ENCODE measurements around the gene ZNF579. TPM values are rescaled to one million over a fixed set of nuclear protein-coding genes. Genes with fewer than 3 reads are reported as not detected.
A peak's percentile ranks its signal among the peaks of the same experiment; 100 is the strongest.

ZNF579 gene
- total and polyA plus RNA-seq, 2 of the 13 experiments (the other 11 are each of a cell fraction or from before 2014, with no cell fraction given) = 2.1 to 2.9 TPM

DNA sequence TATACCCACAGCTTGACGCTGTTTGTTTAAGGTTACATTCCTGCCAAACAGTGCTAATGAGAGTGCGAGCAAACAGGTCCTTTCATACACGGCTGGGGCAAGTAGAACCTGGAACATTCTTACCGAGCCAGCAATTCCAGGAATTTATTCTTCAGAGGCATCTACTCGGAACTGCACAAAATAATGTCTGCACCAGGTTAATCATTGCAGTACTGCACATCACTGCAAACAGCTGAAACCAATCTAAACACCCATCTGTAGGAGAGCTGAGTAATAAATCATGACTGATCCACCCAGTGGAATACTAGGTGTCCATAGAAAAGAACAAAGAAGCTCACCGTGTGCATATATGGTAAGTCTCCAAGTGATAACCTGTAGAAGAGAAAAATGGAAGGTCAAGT is 1.2 kb upstream of the ZNF579 start:
- H3K79me2 ChIP-seq (ENCODE audit: insufficient read depth, low read length) = peaks cover 9% of the 10 kb centered on the region
- H3K9ac ChIP-seq (ENCODE audit: insufficient read depth, low read depth, low read length) = no peak overlapping the region
- 0 out of 5 replicates have a peak, but pooled peaks cover 0 to 7% of the 10 kb centered on the region in 2 experiments for H3K36me3 ChIP-seq (replicated peaks in 1 of 2; ENCODE audit: control insufficient read depth in 1 of 2, insufficient read depth in 2 of 2, low read length in 2 of 2)
- no TSS peak for BruUV-seq (replicated peaks)
- H3K27ac ChIP-seq (ENCODE audit: extremely low read length, insufficient read depth, low read length) = peak overlapping the region; percentile 79
- no peaks in the 10 kb centered on the region for H4K20me1 ChIP-seq (ENCODE audit: insufficient read depth, low read length)
- H3K27me3 ChIP-seq (ENCODE audit: control insufficient read depth in 1 of 2, insufficient read depth in 2 of 2, low read length in 2 of 2) = no peaks in the 10 kb centered on the region; a peak in 1 of 5 replicates
- CTCF ChIA-PET (ENCODE audit: low intra/inter-chr PET ratio, low total read pairs) = interaction anchor here (1.1 kb wide), 1 partner anchor 65 kb away, joined by 3 read pairs; no protein-coding TSS in a partner anchor
- POLR2A ChIA-PET = interaction anchor here (0.7 to 2.6 kb wide), 6 partner anchors 17 to 120 kb away, joined by 3 to 45 read pairs (median 4); partner anchors contain the start of genes FIZ1, ISOC2, ZNF524 and ZNF628
- H2AFZ ChIP-seq (ENCODE audit: low read length) = no peak overlapping the region
- peaks cover 48% of the 10 kb centered on the region for H3K4me1 ChIP-seq (ENCODE audit: insufficient read depth, low read length)
- H3K4me3 ChIP-seq (replicated peaks in 1 of 3; ENCODE audit: insufficient read depth in 1 of 3, low read depth in 2 of 3, low read length in 3 of 3) = peak overlapping the region in 2 of 3 experiments; percentile 88 to 97; a peak in 3 of 6 replicates
- in situ Hi-C loops (cut with HindIII; ENCODE audit: extremely low pct_ligation_motif_present, low pct_unique_long_range_greater_than_20kb) = no loop called here
- intact Hi-C loops (cut with micrococcal nuclease; ENCODE audit: unreplicated experiment) = loop anchor here (2.0 to 10.0 kb wide), 4 partner anchors 17 to 67 kb away; partner anchors contain the start of gene FIZ1
- FAIRE-seq = peak; percentile 86
- ATAC-seq = peak; percentile 63
- WGBS (ENCODE audit: low lambda C conversion rate) = 0% methylated on average over 5 of the region's 6 CpGs
- peak overlapping the region; percentile 93 for H3K4me2 ChIP-seq (ENCODE audit: low read depth, low read length)
- no peaks in the 10 kb centered on the region for H3K9me3 ChIP-seq (ENCODE audit: low read length)
- DNase-seq (ENCODE audit: low spot score) = peak; percentile 92
- TF ChIP-seq ZNF101 (CRISPR knock-in tag; IDR thresholded peaks at IDR 0.05; ENCODE audit: borderline replicate concordance, low read depth) (no peak), ZNF644 (CRISPR knock-in tag; IDR thresholded peaks at IDR 0.05; ENCODE audit: low read depth) (0 out of 2 replicates have a peak, but pooled peaks have one; percentile 11), LCORL (IDR thresholded peaks at IDR 0.05) (no peak), LCORL (CRISPR knock-in tag; IDR thresholded peaks at IDR 0.05) (peak; percentile 54; the same call in 1 of the 2 replicates), MAF1 (CRISPR knock-in tag; IDR thresholded peaks at IDR 0.05; ENCODE audit: borderline replicate concordance) (no peak), ZNF253 (CRISPR knock-in tag; IDR thresholded peaks at IDR 0.05; ENCODE audit: borderline replicate concordance) (no peak), TRIM24 (CRISPR knock-in tag; IDR thresholded peaks at IDR 0.05) (no peak), ADNP (CRISPR knock-in tag; IDR thresholded peaks at IDR 0.05) (no peak), ZMAT3 (CRISPR knock-in tag; conservative IDR thresholded peaks at IDR 0.05) (no peak), HOXA3 (CRISPR knock-in tag; IDR thresholded peaks at IDR 0.05) (no peak), SOX5 (CRISPR knock-in tag; IDR thresholded peaks at IDR 0.05; ENCODE audit: borderline replicate concordance) (peak; percentile 45; the same call in 1 of the 2 replicates), TBX3 (IDR thresholded peaks at IDR 0.05; ENCODE audit: borderline replicate concordance) (peak; percentile 55; the same call in 1 of the 2 replicates), ZSCAN9 (CRISPR knock-in tag; IDR thresholded peaks at IDR 0.05; ENCODE audit: borderline replicate concordance) (0 out of 2 replicates have a peak, but pooled peaks have one; percentile 13), SP5 (CRISPR knock-in tag; IDR thresholded peaks at IDR 0.05; ENCODE audit: borderline replicate concordance, low read depth) (0 out of 2 replicates have a peak, but pooled peaks have one; percentile 22), HMG20B (CRISPR knock-in tag; conservative IDR thresholded peaks at IDR 0.05) (no peak), NKX3-1 (CRISPR knock-in tag; IDR thresholded peaks at IDR 0.05) (no peak), TEAD3 (CRISPR knock-in tag; optimal IDR thresholded peaks at IDR 0.05; ENCODE audit: borderline replicate concordance) (peak; percentile 78), PCBP2 (optimal IDR thresholded peaks at IDR 0.05; ENCODE audit: low read depth, low read length, poor library complexity, severe bottlenecking) (no peak), FOXA3 (CRISPR knock-in tag; IDR thresholded peaks at IDR 0.05) (0 out of 2 replicates have a peak, but pooled peaks have one; percentile 5), MTA3 (CRISPR knock-in tag; IDR thresholded peaks at IDR 0.05) (no peak)
- TF ChIP-seq, protein P1, sequence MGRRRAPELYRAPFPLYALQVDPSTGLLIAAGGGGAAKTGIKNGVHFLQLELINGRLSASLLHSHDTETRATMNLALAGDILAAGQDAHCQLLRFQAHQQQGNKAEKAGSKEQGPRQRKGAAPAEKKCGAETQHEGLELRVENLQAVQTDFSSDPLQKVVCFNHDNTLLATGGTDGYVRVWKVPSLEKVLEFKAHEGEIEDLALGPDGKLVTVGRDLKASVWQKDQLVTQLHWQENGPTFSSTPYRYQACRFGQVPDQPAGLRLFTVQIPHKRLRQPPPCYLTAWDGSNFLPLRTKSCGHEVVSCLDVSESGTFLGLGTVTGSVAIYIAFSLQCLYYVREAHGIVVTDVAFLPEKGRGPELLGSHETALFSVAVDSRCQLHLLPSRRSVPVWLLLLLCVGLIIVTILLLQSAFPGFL (CRISPR knock-in tag; IDR thresholded peaks at IDR 0.05) = no peak
- TF ChIP-seq, protein P2, sequence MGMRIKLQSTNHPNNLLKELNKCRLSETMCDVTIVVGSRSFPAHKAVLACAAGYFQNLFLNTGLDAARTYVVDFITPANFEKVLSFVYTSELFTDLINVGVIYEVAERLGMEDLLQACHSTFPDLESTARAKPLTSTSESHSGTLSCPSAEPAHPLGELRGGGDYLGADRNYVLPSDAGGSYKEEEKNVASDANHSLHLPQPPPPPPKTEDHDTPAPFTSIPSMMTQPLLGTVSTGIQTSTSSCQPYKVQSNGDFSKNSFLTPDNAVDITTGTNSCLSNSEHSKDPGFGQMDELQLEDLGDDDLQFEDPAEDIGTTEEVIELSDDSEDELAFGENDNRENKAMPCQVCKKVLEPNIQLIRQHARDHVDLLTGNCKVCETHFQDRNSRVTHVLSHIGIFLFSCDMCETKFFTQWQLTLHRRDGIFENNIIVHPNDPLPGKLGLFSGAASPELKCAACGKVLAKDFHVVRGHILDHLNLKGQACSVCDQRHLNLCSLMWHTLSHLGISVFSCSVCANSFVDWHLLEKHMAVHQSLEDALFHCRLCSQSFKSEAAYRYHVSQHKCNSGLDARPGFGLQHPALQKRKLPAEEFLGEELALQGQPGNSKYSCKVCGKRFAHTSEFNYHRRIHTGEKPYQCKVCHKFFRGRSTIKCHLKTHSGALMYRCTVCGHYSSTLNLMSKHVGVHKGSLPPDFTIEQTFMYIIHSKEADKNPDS (CRISPR knock-in tag; IDR thresholded peaks at IDR 0.05) = no peak
- TF ChIP-seq, protein P3, sequence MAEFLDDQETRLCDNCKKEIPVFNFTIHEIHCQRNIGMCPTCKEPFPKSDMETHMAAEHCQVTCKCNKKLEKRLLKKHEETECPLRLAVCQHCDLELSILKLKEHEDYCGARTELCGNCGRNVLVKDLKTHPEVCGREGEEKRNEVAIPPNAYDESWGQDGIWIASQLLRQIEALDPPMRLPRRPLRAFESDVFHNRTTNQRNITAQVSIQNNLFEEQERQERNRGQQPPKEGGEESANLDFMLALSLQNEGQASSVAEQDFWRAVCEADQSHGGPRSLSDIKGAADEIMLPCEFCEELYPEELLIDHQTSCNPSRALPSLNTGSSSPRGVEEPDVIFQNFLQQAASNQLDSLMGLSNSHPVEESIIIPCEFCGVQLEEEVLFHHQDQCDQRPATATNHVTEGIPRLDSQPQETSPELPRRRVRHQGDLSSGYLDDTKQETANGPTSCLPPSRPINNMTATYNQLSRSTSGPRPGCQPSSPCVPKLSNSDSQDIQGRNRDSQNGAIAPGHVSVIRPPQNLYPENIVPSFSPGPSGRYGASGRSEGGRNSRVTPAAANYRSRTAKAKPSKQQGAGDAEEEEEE (CRISPR knock-in tag; IDR thresholded peaks at IDR 0.05; ENCODE audit: borderline replicate concordance) = no peak
